ENCODE results near the gene FBXO24. TPM values are rescaled to one million over a fixed set of nuclear protein-coding genes. Genes with fewer than 3 reads are reported as not detected.
A peak's percentile ranks its signal among the peaks of the same experiment; 100 is the strongest.

The FBXO24 gene
- polyA plus RNA-seq, 4 donors, result 1.0 to 2.2 (median 1.5) TPM

DNA sequence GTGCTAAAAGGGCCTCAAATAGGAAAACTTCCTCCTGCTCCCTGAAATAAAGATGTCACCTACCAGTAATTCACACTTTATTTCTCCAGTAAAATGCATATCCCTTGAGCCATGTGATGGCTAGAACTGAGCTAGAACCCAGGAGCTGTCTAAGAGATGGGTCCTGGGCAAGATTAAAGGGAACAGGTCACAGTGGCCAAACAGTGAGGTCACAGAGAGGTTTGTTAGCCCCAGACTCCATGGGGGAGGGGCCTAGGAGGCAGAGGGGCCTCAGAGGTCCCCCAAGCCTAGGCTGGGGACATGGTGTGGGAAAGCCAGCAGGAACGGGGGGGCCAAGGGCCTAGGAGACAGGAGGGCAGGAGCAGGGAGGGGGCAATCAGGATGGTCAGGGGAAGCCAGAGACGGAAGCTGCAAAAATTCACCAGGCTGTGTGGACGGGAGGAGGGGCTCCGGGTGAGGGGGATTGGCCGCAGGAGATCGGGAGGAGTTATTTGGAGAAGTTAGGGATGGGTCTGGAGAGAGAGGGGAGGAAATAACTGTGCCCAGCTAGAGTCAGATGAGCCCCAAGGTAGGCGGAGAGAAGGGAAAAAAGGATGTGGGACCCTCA, 3.3 kb downstream of the FBXO24 start:
- DNase-seq (ENCODE audit: low read depth in 4 of 4, low spot score in 3 of 4), result no peak

DNA sequence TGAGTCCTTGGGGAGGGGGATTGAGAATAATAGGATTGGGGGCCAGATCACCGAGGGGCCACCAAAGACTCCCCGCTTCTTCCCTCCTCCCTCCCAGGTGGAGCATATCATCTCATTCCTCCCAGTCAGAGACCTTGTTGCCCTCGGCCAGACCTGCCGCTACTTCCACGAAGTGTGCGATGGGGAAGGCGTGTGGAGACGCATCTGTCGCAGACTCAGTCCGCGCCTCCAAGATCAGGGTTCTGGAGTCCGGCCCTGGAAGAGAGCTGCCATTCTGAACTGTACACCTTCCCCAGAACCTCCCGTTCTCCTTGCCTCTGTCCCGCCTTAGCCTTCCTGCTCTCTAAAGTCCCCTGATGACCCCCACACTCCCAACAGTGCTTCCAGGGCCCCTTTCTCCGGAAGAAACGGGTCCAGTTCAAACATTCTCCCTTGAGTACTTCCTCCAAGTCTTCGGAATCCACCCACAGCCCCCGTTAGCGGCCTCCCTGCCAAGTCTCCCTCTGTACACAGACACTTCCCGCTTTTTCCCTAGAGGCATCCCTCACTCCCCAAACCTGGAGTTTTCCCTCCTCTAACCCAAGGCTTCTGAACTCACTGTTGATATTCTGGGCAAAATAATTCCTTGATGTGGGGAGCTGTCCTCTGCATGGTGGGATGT, 4.1 kb downstream of the FBXO24 start:
- no peak for DNase-seq (ENCODE audit: low read depth in 4 of 4, low spot score in 3 of 4)

DNA sequence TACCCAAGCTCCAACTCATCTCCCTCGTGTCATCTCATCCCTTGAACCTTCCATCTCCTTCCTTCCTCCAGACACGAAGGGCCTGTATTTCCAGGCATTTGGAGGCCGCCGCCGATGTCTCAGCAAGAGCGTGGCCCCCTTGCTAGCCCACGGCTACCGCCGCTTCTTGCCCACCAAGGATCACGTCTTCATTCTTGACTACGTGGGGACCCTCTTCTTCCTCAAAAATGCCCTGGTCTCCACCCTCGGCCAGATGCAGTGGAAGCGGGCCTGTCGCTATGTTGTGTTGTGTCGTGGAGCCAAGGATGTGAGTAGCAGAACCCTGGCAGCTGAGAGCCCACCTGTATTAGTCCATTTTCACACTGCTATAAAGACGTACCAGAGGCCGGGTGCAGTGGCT, 5.5 kb downstream of the FBXO24 start:
- no peak for DNase-seq (ENCODE audit: low read depth in 4 of 4, low spot score in 3 of 4)

DNA sequence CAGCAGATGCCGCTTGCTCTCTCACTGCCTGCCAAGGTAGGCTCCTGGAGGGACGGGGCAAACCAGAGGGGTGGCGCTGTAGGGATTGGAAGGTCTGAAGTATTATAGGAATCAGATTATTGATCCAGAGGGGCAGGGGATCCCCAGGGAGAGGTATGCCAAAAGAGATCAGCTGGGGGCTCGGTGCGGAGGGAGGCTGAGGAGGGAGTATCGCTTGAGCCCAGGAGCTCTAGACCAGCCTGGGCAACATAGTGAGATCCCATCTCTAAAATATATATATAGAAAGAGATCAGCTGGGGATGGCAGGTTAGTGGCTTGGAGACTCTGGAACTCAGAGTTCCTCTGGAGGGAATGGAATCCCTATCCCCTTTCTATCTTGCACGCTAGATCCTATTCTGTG, 9.1 kb downstream of the FBXO24 start:
- no peak for DNase-seq (ENCODE audit: low read depth in 4 of 4, low spot score in 3 of 4)

DNA sequence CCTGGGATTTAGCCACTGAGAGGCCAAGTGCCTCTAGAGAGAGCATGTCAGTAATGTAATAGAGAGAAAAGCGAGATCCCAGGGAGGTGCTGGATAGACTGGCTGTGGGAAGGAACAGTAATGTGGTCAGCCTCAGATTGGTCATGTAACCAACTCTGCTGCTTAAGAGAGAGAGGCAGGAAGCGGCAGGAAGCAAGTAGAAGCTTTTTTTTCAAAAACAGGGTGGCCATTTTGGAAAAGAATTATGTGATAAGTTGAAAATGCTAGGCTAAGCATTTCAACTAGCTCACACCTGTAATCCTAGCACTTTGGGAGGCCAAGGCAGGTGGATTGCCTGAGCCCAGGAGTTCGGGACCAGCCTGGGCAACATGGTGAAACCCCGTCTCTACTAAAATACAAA, 12.3 kb downstream of the FBXO24 start:
- no peak for DNase-seq (ENCODE audit: low read depth in 4 of 4, low spot score in 3 of 4)

GRCh38 chr7:100599911-100600729, 14.0 kb downstream of the FBXO24 start:
- no peak for DNase-seq (ENCODE audit: low read depth in 4 of 4, low spot score in 3 of 4)

DNA sequence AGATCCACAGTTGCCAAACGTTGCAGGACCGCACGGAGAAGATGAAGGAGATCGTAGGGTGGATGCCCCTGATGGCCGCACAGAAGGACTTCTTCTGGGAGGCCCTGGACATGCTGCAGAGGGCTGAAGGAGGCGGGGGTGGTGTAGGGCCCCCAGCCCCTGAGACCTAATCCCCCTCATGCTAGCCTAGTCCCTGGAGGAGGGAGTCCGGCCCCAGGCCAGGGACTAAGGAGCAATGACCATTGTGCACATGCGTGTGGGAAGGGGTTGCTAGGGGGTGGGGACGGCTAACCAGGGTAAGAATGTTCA, 14.6 kb downstream of the FBXO24 start:
- no peak for DNase-seq (ENCODE audit: low read depth in 4 of 4, low spot score in 3 of 4)

DNA sequence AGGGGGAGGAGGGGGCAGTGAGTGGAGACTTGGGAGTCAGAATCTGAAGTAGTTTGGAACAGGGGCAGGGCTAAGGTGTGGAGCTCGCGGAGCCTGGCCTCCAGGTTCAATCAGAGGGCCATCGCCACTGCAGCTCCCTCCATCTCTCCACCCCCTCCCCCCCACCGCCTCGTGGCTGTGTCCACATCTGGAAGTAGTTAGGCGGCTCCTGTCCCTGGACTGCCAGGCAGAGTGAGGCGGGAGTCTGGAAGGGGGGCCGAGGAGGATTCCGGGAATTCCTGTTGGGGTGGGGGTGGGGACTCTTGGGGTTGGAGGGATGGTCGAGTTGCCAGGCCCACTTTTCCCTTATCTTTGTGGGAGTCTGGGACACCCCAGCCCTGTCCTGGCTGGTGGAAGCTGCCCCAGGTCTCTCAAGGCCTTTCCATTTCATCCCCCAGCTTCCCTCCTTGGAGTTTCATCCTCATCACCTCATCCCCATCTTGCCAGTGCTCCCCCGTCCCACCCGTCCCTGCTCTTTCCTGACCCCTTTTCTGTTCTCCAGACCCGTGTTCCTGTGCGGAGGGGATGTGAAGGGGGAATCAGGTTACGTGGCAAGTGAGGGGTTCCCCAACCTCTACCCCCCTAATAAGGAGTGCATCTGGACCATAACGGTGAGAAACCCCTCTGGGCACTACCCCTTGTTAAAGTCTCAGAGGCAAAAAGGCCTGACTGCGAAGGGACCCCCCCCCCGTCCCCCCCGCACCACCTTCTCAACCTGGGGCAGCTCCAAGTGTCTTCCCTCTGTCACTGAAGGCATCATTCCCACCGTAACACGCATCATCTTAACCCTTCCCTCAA, 17.0 kb downstream of the FBXO24 start:
- DNase-seq (ENCODE audit: low read depth in 4 of 4, low spot score in 3 of 4), result peak in 1 of 4 donors; percentile 63

- DNase-seq (ENCODE audit: low read depth in 4 of 4, low spot score in 3 of 4), result no peak
These were observed 17.5 kb downstream of the FBXO24 start for GRCh38 chr7:100603726-100604027.

- no peak for DNase-seq (ENCODE audit: low read depth in 4 of 4, low spot score in 3 of 4)
These were observed 18.2 kb downstream of the FBXO24 start for GRCh38 chr7:100604028-100604975.

- no peak for DNase-seq (ENCODE audit: low read depth in 4 of 4, low spot score in 3 of 4)
These were observed 19.1 kb downstream of the FBXO24 start for GRCh38 chr7:100604976-100605911.

GRCh38 chr7:100606313-100606712, 20.2 kb downstream of the FBXO24 start:
- no peak for DNase-seq (ENCODE audit: low read depth in 4 of 4, low spot score in 3 of 4)

DNA sequence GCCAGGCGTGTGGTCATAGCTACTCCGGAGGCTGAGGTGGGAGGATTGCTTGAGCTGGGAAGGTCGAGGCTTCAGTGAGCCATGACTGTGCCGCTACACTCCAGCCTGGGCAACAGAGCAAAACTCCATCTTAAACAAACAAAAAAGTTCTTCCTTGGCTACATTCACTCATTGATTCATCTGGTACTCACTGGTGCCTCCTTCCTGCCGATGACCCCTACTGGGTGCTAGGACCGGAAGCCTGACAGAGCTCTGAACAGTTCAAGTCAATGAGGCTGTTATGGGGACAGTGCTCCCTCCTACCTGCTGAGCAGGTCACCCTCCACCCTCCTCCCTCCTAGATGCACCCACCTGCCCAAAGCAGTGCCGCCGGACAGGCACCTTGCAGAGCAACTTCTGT, 21.0 kb downstream of the FBXO24 start:
- DNase-seq (ENCODE audit: low read depth in 4 of 4, low spot score in 3 of 4), result no peak

- DNase-seq (ENCODE audit: low read depth in 4 of 4, low spot score in 3 of 4), result no peak
These were observed 23.8 kb downstream of the FBXO24 start for GRCh38 chr7:100609958-100610357.

- DNase-seq (ENCODE audit: low read depth in 4 of 4, low spot score in 3 of 4), result peak; percentile 99 to 100 (median 100)
These were observed 26.0 kb downstream of the FBXO24 start, which contains the start of gene MOSPD3 for GRCh38 chr7:100611983-100612729. MOSPD3 (plus strand) TSS chr7:100612540; CDS start chr7:100612792, 252 bp downstream.

GRCh38 chr7:100612730-100613390, 26.7 kb downstream of the FBXO24 start:
- no peak for DNase-seq (ENCODE audit: low read depth in 4 of 4, low spot score in 3 of 4)

DNA sequence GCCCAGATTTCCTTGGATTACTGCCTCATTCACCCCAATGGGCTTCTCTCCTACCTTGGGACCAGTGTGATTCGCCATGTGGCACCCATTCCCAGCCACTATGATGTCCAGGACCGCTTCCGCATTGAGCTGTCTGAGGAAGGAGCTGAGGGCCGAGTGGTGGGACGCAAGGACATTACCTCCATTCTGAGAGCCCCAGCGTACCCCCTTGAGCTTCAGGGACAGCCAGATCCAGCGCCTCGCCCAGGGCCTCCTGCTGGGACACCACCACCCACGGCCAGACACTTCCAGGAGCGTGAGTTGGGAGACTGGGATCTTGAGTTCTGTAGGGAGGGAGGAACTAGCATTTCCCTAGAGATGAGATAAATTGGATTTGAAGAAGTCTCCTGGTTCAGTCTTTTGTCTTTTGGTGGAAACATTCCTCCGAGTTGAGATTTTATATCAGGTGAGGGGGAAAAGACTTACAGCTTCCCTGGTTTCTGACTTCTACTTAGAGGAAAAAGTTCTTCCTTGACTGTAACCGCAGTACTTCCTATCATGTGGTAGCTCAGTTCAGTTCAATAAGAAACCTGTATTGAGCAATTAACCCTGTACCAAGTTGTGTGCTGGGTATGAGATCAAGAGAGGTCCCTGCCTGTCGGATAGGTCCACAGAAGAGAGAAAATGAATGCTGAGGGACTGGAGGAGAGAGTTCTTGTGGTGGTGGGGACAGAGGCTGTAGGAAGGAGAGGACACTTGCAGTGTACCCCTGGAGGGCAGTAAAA, 27.5 kb downstream of the FBXO24 start:
- DNase-seq (ENCODE audit: low read depth in 4 of 4, low spot score in 3 of 4), result no peak
